Adrenal gland (tissue), 12 donors: ENCODE results near the gene SGMS1. TPM values are rescaled to one million over a fixed set of nuclear protein-coding genes. Genes with fewer than 3 reads are reported as not detected.
A peak's percentile ranks its signal among the peaks of the same experiment; 100 is the strongest.

ENCODE experiments used
- DNase-seq, 7 donors: peaks; one replicate each; pipeline ENCODE4 v3.0.0-alpha.2; 2019 to 2020
- H3K27ac ChIP-seq, 5 donors: fragments of 200-600 bp; sonication (generic) in 4 of 5; 1 replicate in 3 of 5; 2 replicates in 2 of 5; pipeline versions ENCODE4 v1.5.1 to v1.8.0; 2016 to 2020; ENCODE audit warnings: mild to moderate bottlenecking in 1 of 5
- H3K27me3 ChIP-seq: fragments of 200-600 bp; 2 replicates; pipeline ENCODE4 v1.8.0; 2021
- H3K36me3 ChIP-seq, 2 donors: fragments of 200-600 bp; replicated peaks in 1 of 2; 1 replicate in 1 of 2; 2 replicates in 1 of 2; pipeline versions ENCODE4 v1.5.1 to v1.8.0; 2018 to 2022
- H3K4me1 ChIP-seq, 2 donors: fragments of 200-600 bp; replicated peaks in 1 of 2; 1 replicate in 1 of 2; 2 replicates in 1 of 2; pipeline versions ENCODE4 v1.5.1 to v1.8.0; 2018 to 2021
- H3K4me3 ChIP-seq, 4 donors: fragments of 200-600 bp; sonication (generic) in 3 of 4; one replicate each; pipeline ENCODE4 v1.5.1; 2016 to 2018
- H3K9me3 ChIP-seq, 3 donors: fragments of 200-600 bp; sonication (generic) in 1 of 3; replicated peaks in 1 of 3; 1 replicate in 2 of 3; 2 replicates in 1 of 3; pipeline versions ENCODE4 v1.5.1 to v1.8.0; 2016 to 2021
- POLR2A ChIP-seq, 2 donors: fragments of 450-650 bp; IDR thresholded peaks; one replicate each; pipeline ENCODE4 v1.6.1; 2017; ENCODE audit warnings: antibody characterized with exemption in 2 of 2, mild to moderate bottlenecking in 2 of 2, moderate library complexity in 1 of 2
- WGBS, 4 donors: extraction: QIAGEN DNeasy Blood & Tissue Kit in 2 of 4; methylation state at CpG; one replicate each; pipeline versions ENCODE4 v1.1.5 to v1.1.7; 2013 to 2017; 5-methylcytosine and 5-hydroxymethylcytosine counted together
- intact Hi-C, 2 donors: fragments of 100-400 bp; cut with DNase I; formaldehyde crosslinking; loops; one replicate each; pipeline versions ENCODE4 v1.14.1 to v1.15.0; 2022 to 2023
- polyA plus RNA-seq, 3 donors: library from polyadenylated mRNA; stranded (reverse); fragments of 200-250 nt in 2 of 3; fragments of 350-450 nt in 1 of 3; fragmentation: Illumina TruSeq in 1 of 3; extraction: RNeasy Lipid Tissue Mini Kit (QIAGEN cat#74804) in 1 of 3; gene quantifications; one replicate each; pipeline ENCODE4 v1.2.3, GENCODE V29; 2013 to 2014
- total RNA-seq, 9 donors: library from RNA; depleted of rRNA in 4 of 9; stranded (reverse); fragments of >200 nt in 4 of 9; fragments of 120-200 nt in 1 of 9; fragmentation: NEBNext Ultra II Directional in 1 of 9; extraction: Animal tissue kit (Norgen Biotek cat#: 25700) in 1 of 9; gene quantifications; one replicate each; pipeline versions ENCODE4 v1.1.0 to v1.2.4, GENCODE V29; 2013 to 2023
- TF ChIP-seq, protein P1 (sequence below), 6 experiments: fragments of 450-650 bp in 4 of 6; fragments of 200-600 bp in 2 of 6; sonication (generic) in 1 of 6; IDR thresholded peaks; 1 replicate in 5 of 6; 2 replicates in 1 of 6; pipeline versions ENCODE4 v1.5.1 to v1.8.0; 2016 to 2021; ENCODE audit warnings: antibody characterized with exemption in 6 of 6, mild to moderate bottlenecking in 2 of 6, moderate library complexity in 1 of 6
- donor health status: healthy with polysubstance abuse.
- donor health status: Bipolar disorder and iron deficiency.
- donor health status: DM: yes; HTN: yes; CAD: no.
- donor health status: DM: no; HTN: no; CAD: no.
- donor health status: DM: no; HTN: no; CAD: no.
- donor health status: DM: yes; HTN: yes; CAD: no.

SGMS1 gene
- total and polyA plus RNA-seq, 12 donors, result 9.1 to 152 (median 62.2) TPM

DNA sequence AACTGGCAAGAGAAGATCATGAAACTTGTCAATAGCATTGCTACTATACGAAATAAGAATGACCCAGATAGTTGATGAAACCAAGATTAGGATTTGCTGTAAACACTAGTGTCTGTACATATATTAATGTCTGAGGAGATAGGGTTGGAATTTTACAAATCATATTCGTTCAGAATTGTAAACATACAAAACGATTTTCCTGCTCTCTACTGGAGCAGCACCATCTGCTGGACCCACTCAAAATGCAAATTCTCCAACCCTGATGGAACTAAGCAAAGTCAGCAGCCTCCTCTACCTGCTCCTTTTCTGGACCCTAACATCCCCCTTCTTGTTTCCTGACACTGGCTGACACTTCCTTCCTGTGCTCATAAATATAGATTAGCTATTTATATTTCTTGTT is 29.4 kb upstream of the SGMS1 start:
- H3K4me3 ChIP-seq, result peak overlapping the region in 1 of 4 donors; percentile 11
- H3K36me3 ChIP-seq, result no peaks in the 10 kb centered on the region
- no peak for TF ChIP-seq POLR2A (IDR thresholded peaks at IDR 0.05)
- TF ChIP-seq, protein P1, sequence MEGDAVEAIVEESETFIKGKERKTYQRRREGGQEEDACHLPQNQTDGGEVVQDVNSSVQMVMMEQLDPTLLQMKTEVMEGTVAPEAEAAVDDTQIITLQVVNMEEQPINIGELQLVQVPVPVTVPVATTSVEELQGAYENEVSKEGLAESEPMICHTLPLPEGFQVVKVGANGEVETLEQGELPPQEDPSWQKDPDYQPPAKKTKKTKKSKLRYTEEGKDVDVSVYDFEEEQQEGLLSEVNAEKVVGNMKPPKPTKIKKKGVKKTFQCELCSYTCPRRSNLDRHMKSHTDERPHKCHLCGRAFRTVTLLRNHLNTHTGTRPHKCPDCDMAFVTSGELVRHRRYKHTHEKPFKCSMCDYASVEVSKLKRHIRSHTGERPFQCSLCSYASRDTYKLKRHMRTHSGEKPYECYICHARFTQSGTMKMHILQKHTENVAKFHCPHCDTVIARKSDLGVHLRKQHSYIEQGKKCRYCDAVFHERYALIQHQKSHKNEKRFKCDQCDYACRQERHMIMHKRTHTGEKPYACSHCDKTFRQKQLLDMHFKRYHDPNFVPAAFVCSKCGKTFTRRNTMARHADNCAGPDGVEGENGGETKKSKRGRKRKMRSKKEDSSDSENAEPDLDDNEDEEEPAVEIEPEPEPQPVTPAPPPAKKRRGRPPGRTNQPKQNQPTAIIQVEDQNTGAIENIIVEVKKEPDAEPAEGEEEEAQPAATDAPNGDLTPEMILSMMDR (IDR thresholded peaks at IDR 0.05), result peak; percentile 47 to 62 (median 60)
- no peak overlapping the region for H3K27ac ChIP-seq
- peaks cover 0 to 5% of the 10 kb centered on the region in 2 donors for H3K4me1 ChIP-seq
- DNase-seq, result peak in 4 of 7 donors; percentile 37 to 58 (median 43)
- H3K27me3 ChIP-seq, result no peaks in the 10 kb centered on the region
- no peaks in the 10 kb centered on the region for H3K9me3 ChIP-seq
- intact Hi-C loops, result loop anchor here in 1 of 2 donors (10.0 kb wide), 1 partner anchor 358 kb away; no protein-coding TSS in a partner anchor
- 1 to 5% (median 2%) methylated on average over 3 of the region's 3 CpGs for WGBS, 4 donors

DNA sequence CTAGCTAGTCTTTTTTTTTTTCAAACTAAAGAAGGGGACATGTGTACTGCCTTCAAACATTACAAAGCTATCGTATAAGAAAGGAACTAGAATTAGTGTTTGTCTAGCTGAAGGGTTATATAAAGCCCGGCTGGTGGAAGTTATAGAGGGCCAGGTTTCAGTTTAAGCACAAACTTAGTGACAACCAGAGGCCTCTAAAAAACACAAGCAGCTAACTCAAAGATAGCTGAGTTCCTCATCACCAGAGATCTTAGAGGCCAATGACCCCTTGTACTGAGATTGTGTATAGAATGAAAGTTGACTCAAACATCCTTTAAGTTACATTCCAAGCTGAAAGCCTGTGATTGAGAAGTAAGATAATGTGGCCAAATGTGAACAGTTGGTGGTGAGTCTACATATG is 28.1 kb upstream of the SGMS1 start:
- TF ChIP-seq, protein P1 (IDR thresholded peaks at IDR 0.05), result no peak
- no peak for TF ChIP-seq POLR2A (IDR thresholded peaks at IDR 0.05)
- no peak overlapping the region for H3K4me3 ChIP-seq
- no peaks in the 10 kb centered on the region for H3K9me3 ChIP-seq
- 61 to 83% (median 80%) methylated on average over 2 of the region's 2 CpGs for WGBS, 4 donors
- no peaks in the 10 kb centered on the region for H3K27me3 ChIP-seq
- no peak overlapping the region for H3K27ac ChIP-seq
- intact Hi-C loops, result loop anchor here in 1 of 2 donors (10.0 kb wide), 1 partner anchor 357 kb away; no protein-coding TSS in a partner anchor
- H3K36me3 ChIP-seq, result no peaks in the 10 kb centered on the region
- no peak for DNase-seq
- peaks cover 0 to 5% of the 10 kb centered on the region in 2 donors for H3K4me1 ChIP-seq

DNA sequence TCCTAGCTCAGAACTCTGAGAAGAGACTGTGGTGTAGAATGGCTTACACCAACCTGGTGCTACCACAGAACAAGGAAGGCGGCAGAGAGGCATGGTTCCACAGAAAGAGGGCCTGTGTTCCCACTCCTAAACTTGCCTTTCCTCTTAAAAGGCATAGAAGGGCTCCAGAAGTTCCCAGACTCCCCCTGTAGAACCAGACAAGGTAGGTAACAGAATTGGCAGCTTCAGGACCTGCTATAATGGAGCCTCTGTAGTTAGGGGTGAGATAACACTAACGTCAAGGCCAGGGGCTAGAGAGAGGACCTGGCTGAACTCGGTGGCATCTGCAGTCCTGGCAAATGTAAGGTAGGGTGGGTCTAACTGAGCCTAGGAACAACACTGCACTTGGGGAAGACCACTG is 26.7 kb upstream of the SGMS1 start:
- 87 to 95% (median 93%) methylated on average over 3 of the region's 3 CpGs for WGBS, 4 donors
- DNase-seq, result no peak
- intact Hi-C loops, result loop anchor here in 1 of 2 donors (10.0 kb wide), 1 partner anchor 356 kb away; no protein-coding TSS in a partner anchor

DNA sequence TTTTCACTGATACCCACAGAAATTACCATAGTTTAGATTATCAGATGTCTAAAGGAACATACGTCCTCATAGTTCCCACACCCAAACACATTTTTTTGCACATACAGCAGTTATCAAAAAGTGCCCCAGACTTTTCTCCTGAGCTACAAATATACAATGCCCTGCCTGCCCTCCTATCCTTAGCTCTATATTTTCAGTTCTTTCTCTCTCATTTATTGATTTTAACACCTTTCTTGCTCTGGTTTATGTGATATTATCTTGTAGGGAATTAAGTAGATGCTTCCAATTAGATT is 25.1 kb upstream of the SGMS1 start:
- no peaks in the 10 kb centered on the region for H3K36me3 ChIP-seq
- no peak overlapping the region for H3K4me3 ChIP-seq
- no peaks in the 10 kb centered on the region for H3K27me3 ChIP-seq
- no peak for DNase-seq
- peaks cover 0 to 5% of the 10 kb centered on the region in 2 donors for H3K4me1 ChIP-seq
- intact Hi-C loops, result no loop called here
- 65 to 78% (median 73%) methylated on average over 1 of the region's 1 CpG for WGBS, 4 donors
- H3K27ac ChIP-seq, result no peak overlapping the region
- no peaks in the 10 kb centered on the region for H3K9me3 ChIP-seq
- TF ChIP-seq POLR2A (IDR thresholded peaks at IDR 0.05), result no peak
- TF ChIP-seq, protein P1 (IDR thresholded peaks at IDR 0.05), result no peak

More for the DNA sequence above, 26.7 kb upstream of the SGMS1 start:
- Histone ChIP-seq H3K9me3 (no peaks in the 10 kb centered on the region), H3K36me3 (no peaks in the 10 kb centered on the region), H3K4me3 (no peak overlapping the region), H3K27ac (no peak overlapping the region), H3K4me1 (peaks cover 0 to 5% of the 10 kb centered on the region in 2 donors), H3K27me3 (no peaks in the 10 kb centered on the region)
- TF ChIP-seq, protein P1 (IDR thresholded peaks at IDR 0.05), result no peak
- no peak for TF ChIP-seq POLR2A (IDR thresholded peaks at IDR 0.05)
